IMR-90 (cell line): ENCODE data around the gene C11orf42. TPM values are rescaled to one million over a fixed set of nuclear protein-coding genes. Genes with fewer than 3 reads are reported as not detected.

Experiments used
- ATAC-seq: fragments of 200-7000 bp; cut with Tn5 transposase; 2 replicates; pipeline ENCODE4 v1.9.1; 2020; ENCODE audit warnings: low read depth, mild to moderate bottlenecking, moderate library complexity
- BruUV-seq: library from RNA; stranded (reverse); fragments of 400-500 nt; replicated peaks from 2 replicates; lab custom pipeline; 2021; lab: Mats Ljungman, UMichigan
- CTCF ChIA-PET: fragments of 300-600 bp; formaldehyde crosslinking; extraction: SDS; loops from one replicate; lab custom pipeline; 2021; ENCODE audit warnings: antibody characterized with exemption; lab: Yijun Ruan, JAX
- POLR2A ChIA-PET: fragments of 300-600 bp; sonication (Branson Sonifier 250); formaldehyde crosslinking; loops from one replicate; lab custom pipeline; 2022; ENCODE audit warnings: antibody characterized with exemption; ENCODE audit not compliant: unreplicated experiment; lab: Charles Lee
- DNase-seq: peaks from one replicate; pipeline ENCODE4 v3.0.0; 2013
- H2AFZ ChIP-seq: replicated peaks from 2 replicates; pipeline ENCODE3; 2013; ENCODE audit warnings: low read length, mild to moderate bottlenecking; ENCODE audit not compliant: poor library complexity
- H2AK5ac ChIP-seq: 2 replicates; pipeline ENCODE4 v1.6.1; 2013; ENCODE audit warnings: low read depth, low read length, inconsistent platforms
- H2AK9ac ChIP-seq: replicated peaks from 2 replicates; pipeline ENCODE3; 2013; ENCODE audit warnings: mild to moderate bottlenecking, low read depth, low read length, moderate library complexity; ENCODE audit not compliant: poor library complexity
- H2BK120ac ChIP-seq: 2 replicates; pipeline ENCODE4 v1.6.1; 2013; ENCODE audit warnings: low read depth, low read length, inconsistent platforms
- H2BK15ac ChIP-seq: 3 replicates; pipeline ENCODE4 v1.6.1; 2013; ENCODE audit warnings: low read depth, low read length, inconsistent platforms
- H2BK20ac ChIP-seq: 2 replicates; pipeline ENCODE4 v1.6.1; 2013; ENCODE audit warnings: low read depth, mild to moderate bottlenecking, inconsistent platforms, low read length, moderate library complexity
- H2BK5ac ChIP-seq: 2 replicates; pipeline ENCODE4 v1.6.1; 2013; ENCODE audit warnings: mild to moderate bottlenecking, low read depth, low read length, inconsistent platforms; ENCODE audit not compliant: poor library complexity, severe bottlenecking
- H3K14ac ChIP-seq: replicated peaks from 2 replicates; pipeline ENCODE4 v1.6.1; 2013; ENCODE audit warnings: low read depth, low read length, inconsistent platforms
- H3K18ac ChIP-seq: 2 replicates; pipeline ENCODE4 v1.6.1; 2013; ENCODE audit warnings: low read depth, low read length, control low read depth
- H3K23ac ChIP-seq: 2 replicates; pipeline ENCODE4 v1.6.1; 2013; ENCODE audit warnings: low read depth, low read length, inconsistent platforms
- H3K27ac ChIP-seq: 2 replicates; pipeline ENCODE4 v1.5.1; 2013; ENCODE audit warnings: mild to moderate bottlenecking, control low read depth, low read length; ENCODE audit not compliant: insufficient read depth
- H3K27me3 ChIP-seq: 2 replicates; pipeline ENCODE4 v1.6.1; 2013; ENCODE audit warnings: low read length; ENCODE audit not compliant: control insufficient read depth, insufficient read depth
- H3K36me3 ChIP-seq: 2 replicates; pipeline ENCODE4 v1.6.1; 2013; ENCODE audit warnings: low read length, mixed read lengths; ENCODE audit not compliant: control insufficient read depth, insufficient read depth
- H3K4ac ChIP-seq: 2 replicates; pipeline ENCODE4 v1.6.1; 2013; ENCODE audit warnings: low read depth, low read length, inconsistent platforms
- H3K4me1 ChIP-seq: 2 replicates; pipeline ENCODE4 v1.6.1; 2013; ENCODE audit warnings: low read length, mixed read lengths; ENCODE audit not compliant: control insufficient read depth, insufficient read depth
- H3K4me2 ChIP-seq: 2 replicates; pipeline ENCODE4 v1.6.1; 2013; ENCODE audit warnings: low read depth, mild to moderate bottlenecking, control low read depth, low read length, moderate library complexity
- H3K4me3 ChIP-seq: 2 replicates; pipeline ENCODE4 v1.5.1; 2013; ENCODE audit warnings: low read depth, mild to moderate bottlenecking, control low read depth, low read length, moderate library complexity; ENCODE audit not compliant: insufficient read depth
- H3K56ac ChIP-seq: 2 replicates; pipeline ENCODE4 v1.6.1; 2013; ENCODE audit warnings: low read length, inconsistent platforms; ENCODE audit not compliant: insufficient read depth; ENCODE audit errors: extremely low read depth
- H3K79me1 ChIP-seq, 2 experiments: 2 replicates each; pipeline ENCODE4 v1.6.1; 2013; ENCODE audit warnings: low read length in 2 of 2, inconsistent platforms in 1 of 2, low read depth in 1 of 2
- H3K9ac ChIP-seq: 2 replicates; pipeline ENCODE4 v1.6.1; 2013; ENCODE audit warnings: low read depth, low read length, control low read depth
- H3K9me1 ChIP-seq: 2 replicates; pipeline ENCODE4 v1.6.1; 2013; ENCODE audit warnings: low read length, inconsistent platforms; ENCODE audit not compliant: insufficient read depth
- H3K9me3 ChIP-seq: 2 replicates; pipeline ENCODE4 v1.6.1; 2013; ENCODE audit warnings: low read length; ENCODE audit not compliant: control insufficient read depth, insufficient read depth
- H4K20me1 ChIP-seq: 2 replicates; pipeline ENCODE4 v1.6.1; 2013; ENCODE audit warnings: low read length, inconsistent platforms; ENCODE audit not compliant: insufficient read depth
- H4K5ac ChIP-seq: 2 replicates; pipeline ENCODE4 v1.6.1; 2013; ENCODE audit warnings: mild to moderate bottlenecking, low read depth, low read length, control low read depth
- H4K8ac ChIP-seq, 2 experiments: 2 replicates each; pipeline ENCODE4 v1.6.1; 2013; ENCODE audit warnings: low read depth in 2 of 2, low read length in 2 of 2, control low read depth in 1 of 2, inconsistent platforms in 1 of 2
- H4K91ac ChIP-seq: 2 replicates; pipeline ENCODE4 v1.6.1; 2013; ENCODE audit warnings: low read depth, low read length, inconsistent platforms; ENCODE audit not compliant: insufficient read depth
- BHLHE40 ChIP-seq: fragments of 150-350 bp; IDR thresholded peaks from 2 replicates; pipeline ENCODE4 v1.6.1; 2016; ENCODE audit warnings: mild to moderate bottlenecking, low read depth, low read length
- CEBPB ChIP-seq: IDR thresholded peaks from 2 replicates; pipeline ENCODE4 v1.6.1; 2012; ENCODE audit warnings: low read depth, low read length, improper control_type of control experiment
- CHD1 ChIP-seq: IDR thresholded peaks from 2 replicates; pipeline ENCODE4 v1.6.1; 2012; ENCODE audit warnings: low read depth, low read length, improper control_type of control experiment
- CTCF ChIP-seq: conservative IDR thresholded peaks from 2 replicates; pipeline ENCODE4 v1.5.1; 2012; ENCODE audit warnings: mild to moderate bottlenecking, low read depth, low read length, improper control_type of control experiment
- ELK1 ChIP-seq: fragments of 150-350 bp; IDR thresholded peaks from 2 replicates; pipeline ENCODE4 v1.6.1; 2016; ENCODE audit warnings: low read depth, mild to moderate bottlenecking, low read length, moderate library complexity, borderline replicate concordance
- FOS ChIP-seq: fragments of 150-350 bp; IDR thresholded peaks from 2 replicates; pipeline ENCODE4 v1.6.1; 2016; ENCODE audit warnings: low read depth, low read length
- MAFK ChIP-seq: IDR thresholded peaks from 2 replicates; pipeline ENCODE4 v1.6.1; 2012; ENCODE audit warnings: low read depth, low read length, improper control_type of control experiment
- MAZ ChIP-seq: IDR thresholded peaks from 2 replicates; pipeline ENCODE4 v1.6.1; 2012; ENCODE audit warnings: low read depth, mild to moderate bottlenecking, low read length, improper control_type of control experiment, moderate library complexity, borderline replicate concordance
- MXI1 ChIP-seq: IDR thresholded peaks from 2 replicates; pipeline ENCODE4 v1.6.1; 2012; ENCODE audit warnings: low read depth, mild to moderate bottlenecking, low read length, moderate library complexity, borderline replicate concordance
- NFE2L2 ChIP-seq: fragments of 150-350 bp; IDR thresholded peaks from 2 replicates; pipeline ENCODE4 v1.6.1; 2016; ENCODE audit warnings: low read depth, mild to moderate bottlenecking, low read length
- POLR2A ChIP-seq: IDR thresholded peaks from 2 replicates; pipeline ENCODE4 v1.6.1; 2012; ENCODE audit warnings: mild to moderate bottlenecking, low read depth, low read length
- RAD21 ChIP-seq: IDR thresholded peaks from 2 replicates; pipeline ENCODE4 v1.6.1; 2012; ENCODE audit warnings: low read length, improper control_type of control experiment
- RCOR1 ChIP-seq: IDR thresholded peaks from 2 replicates; pipeline ENCODE4 v1.6.1; 2012; ENCODE audit warnings: mild to moderate bottlenecking, low read length, improper control_type of control experiment; ENCODE audit not compliant: insufficient replicate concordance
- RFX5 ChIP-seq: IDR thresholded peaks from 2 replicates; pipeline ENCODE4 v1.8.0; 2012; ENCODE audit warnings: low read depth, mild to moderate bottlenecking, low read length, moderate library complexity
- SMC3 ChIP-seq: fragments of 150-350 bp; IDR thresholded peaks from 2 replicates; pipeline ENCODE4 v1.6.1; 2016; ENCODE audit warnings: low read depth, mild to moderate bottlenecking, antibody characterized with exemption, low read length, moderate library complexity
- USF2 ChIP-seq: fragments of 150-350 bp; IDR thresholded peaks from 2 replicates; pipeline ENCODE4 v1.6.1; 2017; ENCODE audit warnings: mild to moderate bottlenecking, antibody characterized with exemption, low read length, low read depth
- WGBS, 2 experiments: methylation state at CpG; one replicate each; pipeline versions ENCODE4 v1.1.5 to v1.1.7; 2013; ENCODE audit warnings: missing lambda C conversion rate in 2 of 2; ENCODE audit not compliant: insufficient read length in 1 of 2; ENCODE audit errors: extremely low coverage in 2 of 2; 5-methylcytosine and 5-hydroxymethylcytosine counted together
- dilution Hi-C: fragments of 300-500 bp; cut with HindIII; formaldehyde crosslinking; loops from one replicate; pipeline ENCODE4 v1.14.3; 2018; ENCODE audit warnings: low sequenced_read_pairs; ENCODE audit not compliant: unreplicated experiment
- in situ Hi-C: fragments of 300-500 bp; cut with MboI; formaldehyde crosslinking; loops from 3 replicates; pipeline ENCODE4 v1.14.3; 2019; ENCODE audit warnings: low sequenced_read_pairs, inconsistent platforms, mixed read lengths
- intact Hi-C: fragments of 100-400 bp; cut with micrococcal nuclease; formaldehyde crosslinking; loops from 2 replicates; pipeline ENCODE4 v1.10.0; 2022
- polyA plus RNA-seq, 3 experiments: library from polyadenylated mRNA; depleted of rRNA; stranded (reverse); fragments of >200 nt; gene quantifications; 2 replicates each; pipeline ENCODE4 v1.2.3, GENCODE V29; 2012; ENCODE audit warnings: low replicate concordance in 1 of 3
- total RNA-seq: library from RNA; depleted of rRNA; stranded (reverse); fragments of >200 nt; gene quantifications from 2 replicates; pipeline ENCODE4 v1.2.3, GENCODE V29; 2012

C11orf42 gene
- total and polyA plus RNA-seq, 2 of the 4 experiments (the other 2 are of a cell fraction) = not detected

DNA sequence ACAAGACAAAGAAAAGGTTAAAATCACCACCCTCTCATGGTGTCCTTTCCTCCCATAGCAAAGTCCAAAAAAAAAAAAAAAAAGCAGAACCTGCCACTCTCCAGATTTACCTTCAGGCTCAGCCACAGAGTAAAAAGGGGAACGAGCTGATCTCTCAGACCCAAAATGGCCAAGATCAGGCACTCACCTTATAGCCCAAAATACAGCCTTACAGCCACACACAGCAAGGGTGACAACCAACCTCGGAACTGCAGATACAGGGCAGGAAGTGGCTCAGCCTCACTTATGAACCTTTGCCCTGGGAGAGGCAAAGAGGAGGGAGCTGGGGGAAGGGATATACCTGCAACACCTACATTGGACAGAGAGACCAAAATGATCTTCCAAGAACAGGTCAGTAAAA lies 24.6 kb downstream of the C11orf42 start:
- Histone ChIP-seq H2BK5ac (no peak overlapping the region), H3K36me3 (no peaks in the 10 kb centered on the region), H3K79me1 (peaks cover 41 to 56% of the 10 kb centered on the region in 2 experiments), H4K5ac (no peak overlapping the region), H3K23ac (no peak overlapping the region), H2AK9ac (no peak overlapping the region), H3K4me3 (no peak overlapping the region), H3K4me2 (no peak overlapping the region), H3K4me1 (0 out of 2 replicates have a peak, but pooled peaks cover 1% of the 10 kb centered on the region), H3K14ac (no peak overlapping the region), H2BK120ac (no peak overlapping the region), H3K9ac (no peak overlapping the region), H3K18ac (no peak overlapping the region), H2BK20ac (no peak overlapping the region), H2BK15ac (no peak overlapping the region), H4K91ac (no peak overlapping the region), H3K9me1 (0 out of 2 replicates have a peak, but pooled peaks cover 6% of the 10 kb centered on the region), H4K20me1 (no peaks in the 10 kb centered on the region), H3K56ac (no peak overlapping the region), H3K9me3 (no peaks in the 10 kb centered on the region), H2AK5ac (no peak overlapping the region), H2AFZ (no peak overlapping the region), H4K8ac (no peak overlapping the region), H3K4ac (no peak overlapping the region), H3K27ac (no peak overlapping the region), H3K27me3 (no peaks in the 10 kb centered on the region)
- dilution Hi-C loops (no loop called here), in situ Hi-C loops (no loop called here), intact Hi-C loops (no loop called here)
- POLR2A ChIA-PET = no interaction called here
- ATAC-seq = no peak
- CTCF ChIA-PET = interaction anchor here (0.6 to 1.1 kb wide), 3 partner anchors 123 to 526 kb away, joined by 3 to 4 read pairs (median 3); no protein-coding TSS in a partner anchor
- no CpG with 5 or more reads among the region's 2 CpGs for WGBS, 2 experiments
- TF ChIP-seq MXI1 (no peak), CTCF (no peak), RFX5 (no peak), RCOR1 (no peak), CHD1 (no peak), MAZ (no peak), FOS (no peak), SMC3 (no peak), POLR2A (no peak), NFE2L2 (no peak), MAFK (no peak), ELK1 (no peak), USF2 (no peak), CEBPB (no peak), RAD21 (no peak), BHLHE40 (no peak)
- BruUV-seq = no TSS peak
- DNase-seq = no peak
